Subcutaneous adipose tissue (tissue), 4 donors: ENCODE measurements around the gene B4GALNT4. TPM values are rescaled to one million over a fixed set of nuclear protein-coding genes. Genes with fewer than 3 reads are reported as not detected.

ENCODE experiments used
- CTCF ChIP-seq: fragments of 450-650 bp; IDR thresholded peaks from one replicate; pipeline ENCODE4 v1.5.1; 2016; ENCODE audit warnings: low read depth, mild to moderate bottlenecking, control low read depth, antibody characterized with exemption, moderate library complexity
- total RNA-seq, 4 donors: library from RNA; depleted of rRNA; stranded (reverse); fragments of >200 nt; gene quantifications; one replicate each; pipeline ENCODE4 v1.1.0, GENCODE V29; 2016

Gene B4GALNT4
- total RNA-seq, 4 donors from 2014 or later = 0.22 TPM; not detected in 3

DNA sequence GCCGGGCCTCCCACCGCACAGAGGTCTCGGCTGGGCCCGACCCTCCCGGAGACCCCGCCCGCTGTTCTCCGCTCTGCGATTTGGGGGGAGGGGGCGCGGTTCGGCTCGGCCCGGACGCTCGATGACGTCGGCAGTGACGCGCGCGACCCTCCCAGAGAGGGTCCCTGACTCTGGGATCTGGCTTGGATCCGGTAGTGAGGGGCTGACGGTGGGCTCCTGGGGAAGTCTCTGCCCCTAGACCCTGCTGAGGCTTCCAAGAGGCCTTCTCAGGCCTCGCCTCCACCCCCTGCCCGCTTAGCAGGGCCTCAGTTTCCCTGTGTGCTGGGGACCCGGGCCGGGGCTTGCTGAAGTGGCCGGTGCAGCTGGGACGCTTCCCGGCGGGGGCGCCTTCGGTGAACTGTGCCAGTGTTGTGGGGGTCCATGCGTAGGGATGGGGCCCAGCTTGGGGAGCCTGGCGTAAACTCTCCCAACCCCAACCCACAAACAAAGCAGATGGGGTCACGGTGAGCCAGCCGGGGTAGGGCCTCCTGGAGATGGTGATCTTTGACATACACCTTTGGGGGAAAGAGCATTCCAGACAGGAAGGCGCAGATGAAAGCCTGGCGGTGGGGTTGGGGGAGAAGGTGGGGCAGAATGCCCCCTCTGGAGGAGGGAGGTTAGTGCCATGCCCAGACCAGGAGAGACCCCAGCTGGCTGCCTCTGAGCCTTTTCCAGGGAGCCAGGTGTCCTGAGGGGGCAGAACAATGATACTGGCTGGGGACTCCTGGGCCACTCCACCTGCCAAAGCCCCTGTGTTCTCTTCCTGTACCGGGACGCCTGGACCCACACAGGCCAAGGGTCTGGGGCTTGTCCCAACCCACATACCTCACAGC lies 1.0 kb downstream of the B4GALNT4 start:
- TF ChIP-seq CTCF = no peak

DNA sequence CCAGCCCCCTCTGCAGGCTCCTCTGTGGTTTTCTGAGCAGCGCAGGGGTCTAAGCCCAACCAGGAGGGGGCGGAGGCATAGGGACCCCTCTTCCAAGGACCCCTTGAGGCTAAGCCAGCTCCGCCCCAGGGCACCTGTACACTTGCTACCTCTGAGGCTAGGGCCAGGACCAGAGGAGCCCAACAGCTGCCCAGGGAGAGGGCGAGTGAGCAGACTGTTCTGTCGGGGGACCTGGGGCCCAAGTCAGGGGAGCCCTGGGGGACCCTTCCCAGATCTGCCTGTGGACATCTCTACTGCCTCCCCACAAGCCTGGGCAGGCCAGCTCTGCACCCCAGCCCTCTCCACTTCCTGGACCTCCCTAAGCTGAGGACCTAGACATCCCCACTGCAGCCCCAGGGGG lies 1.8 kb downstream of the B4GALNT4 start:
- no peak for TF ChIP-seq CTCF

DNA sequence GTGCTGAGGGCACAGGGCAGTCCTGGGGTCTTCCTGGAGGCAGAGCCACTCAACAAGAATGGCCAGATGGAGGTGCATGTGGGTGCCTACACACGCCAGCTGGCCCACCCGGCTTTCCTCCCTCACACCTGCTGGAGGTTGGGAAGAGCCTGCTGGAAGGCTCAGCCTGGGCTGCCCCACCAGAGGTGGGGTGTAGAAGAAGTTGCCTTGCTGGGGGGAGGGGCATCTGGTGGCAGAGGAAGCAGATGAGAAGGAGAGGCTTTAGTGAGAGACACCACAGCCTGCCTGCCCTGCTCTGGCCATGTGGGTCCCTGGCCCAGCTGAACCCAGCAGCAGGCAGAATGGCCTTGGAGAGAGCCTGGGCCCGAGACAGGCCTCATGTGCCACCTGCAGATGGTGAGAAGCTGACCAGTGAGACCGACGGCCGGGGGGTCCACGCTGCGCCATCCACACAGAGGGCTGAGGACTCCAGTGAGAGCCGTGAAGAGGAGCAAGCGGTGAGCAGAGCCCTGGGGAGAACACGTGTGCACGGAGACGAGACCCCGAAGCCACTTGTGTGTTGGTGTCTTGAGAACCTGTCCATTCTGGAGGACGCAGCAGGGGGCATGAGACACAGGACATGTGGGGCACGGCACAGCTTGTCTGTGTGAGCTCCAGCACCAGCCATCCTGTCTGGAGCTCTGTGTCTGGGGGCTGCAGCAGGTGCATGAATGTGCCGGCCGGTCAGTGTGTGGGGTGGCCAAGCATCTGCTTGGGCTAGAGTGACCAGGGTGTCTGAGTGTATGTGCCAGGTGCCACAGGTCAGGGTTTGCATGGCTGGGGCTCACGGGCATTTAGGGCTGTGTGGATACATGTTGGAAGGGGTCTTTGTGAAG lies 2.7 kb downstream of the B4GALNT4 start:
- TF ChIP-seq CTCF = no peak

DNA sequence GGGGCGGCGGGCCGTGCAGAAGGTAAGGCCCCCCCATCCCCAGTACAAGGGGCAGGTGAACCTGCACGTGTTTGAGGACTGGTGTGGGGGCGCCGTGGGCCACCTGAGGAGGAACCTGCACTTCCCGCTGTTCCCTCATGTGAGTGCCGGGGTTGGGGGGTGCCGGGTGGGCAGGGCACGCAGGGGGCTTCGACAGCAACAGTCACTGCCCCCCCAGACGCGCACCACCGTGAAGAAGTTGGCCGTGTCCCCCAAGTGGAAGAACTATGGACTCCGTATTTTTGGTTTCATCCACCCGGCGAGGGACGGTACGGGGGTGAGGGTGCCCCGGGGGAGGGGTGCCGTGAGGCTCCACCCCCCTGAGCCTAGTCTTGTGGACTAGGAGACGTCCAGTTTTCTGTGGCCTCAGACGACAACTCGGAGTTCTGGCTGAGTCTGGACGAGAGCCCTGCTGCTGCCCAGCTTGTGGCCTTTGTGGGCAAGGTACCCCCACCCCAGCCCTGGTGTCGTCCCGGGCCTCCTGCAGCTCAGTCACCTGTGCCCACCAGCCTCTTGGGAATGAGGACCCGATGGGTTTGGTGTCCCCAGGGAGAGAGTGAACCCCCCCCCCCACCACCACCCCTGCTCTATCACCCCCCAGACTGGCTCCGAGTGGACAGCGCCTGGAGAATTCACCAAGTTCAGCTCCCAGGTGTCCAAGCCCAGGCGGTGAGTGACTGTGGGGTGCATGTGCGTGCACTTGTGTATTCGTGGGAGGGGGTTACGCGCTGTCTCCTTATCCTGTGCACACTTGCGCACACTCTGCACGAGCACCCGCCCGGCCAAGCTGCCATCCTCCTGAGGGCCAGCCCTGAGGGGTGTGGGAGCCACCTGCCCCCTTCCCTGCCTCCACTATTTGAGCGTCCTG lies 3.8 kb downstream of the B4GALNT4 start:
- no peak for TF ChIP-seq CTCF

DNA sequence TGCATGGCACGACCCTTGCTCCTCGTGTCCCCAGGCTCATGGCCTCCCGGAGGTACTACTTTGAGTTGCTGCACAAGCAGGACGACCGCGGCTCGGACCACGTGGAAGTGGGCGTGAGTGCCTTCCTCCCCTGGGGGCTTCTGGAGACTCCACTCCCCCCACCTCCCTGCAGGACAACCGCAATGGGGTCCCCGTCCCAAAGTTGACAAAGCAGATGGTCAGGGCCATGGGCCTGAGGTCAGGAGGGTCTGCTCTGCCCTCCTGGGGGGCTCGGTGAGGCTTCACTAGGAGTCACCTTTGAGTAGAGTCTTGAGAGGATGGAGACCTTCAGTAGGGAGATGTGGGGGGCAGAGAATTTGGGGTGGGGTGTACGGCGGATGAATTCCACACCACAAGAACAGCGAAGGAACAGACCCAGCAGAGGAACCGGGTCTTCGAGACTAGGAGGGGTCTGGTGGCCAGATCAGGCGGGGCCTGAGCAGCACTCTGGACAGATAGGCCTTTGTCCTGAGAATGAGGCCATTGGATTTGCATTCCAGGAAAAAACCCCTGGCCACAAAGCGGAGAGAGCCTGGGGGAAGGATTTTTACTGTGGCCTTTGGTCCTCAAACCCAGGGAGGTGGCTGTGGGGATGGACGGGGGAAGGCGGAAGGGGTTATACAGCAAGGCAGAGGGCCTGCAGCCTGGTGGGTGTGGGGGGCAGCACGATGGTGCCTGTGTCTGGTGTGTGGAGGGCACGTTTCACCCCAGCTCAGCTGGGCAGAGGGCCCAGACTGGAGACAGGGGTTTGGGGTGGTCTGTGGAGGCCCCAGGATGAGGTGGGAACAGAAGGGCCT lies 4.6 kb downstream of the B4GALNT4 start:
- TF ChIP-seq CTCF = no peak
